WI38 (cell line): ENCODE data around the gene MAP1B.

Experiments
- H3K4me3 ChIP-seq: 2 replicates; pipeline ENCODE4 v1.5.1; 2011; ENCODE audit warnings: low read depth, mild to moderate bottlenecking, control low read depth, low read length
- TF ChIP-seq, protein P1 (sequence below): IDR thresholded peaks from 2 replicates; pipeline ENCODE4 v1.5.1; 2012; ENCODE audit warnings: low read depth, mild to moderate bottlenecking, control low read depth, low read length

The MAP1B gene

GRCh38 chr5:72234265-72234700, 127.0 kb downstream of the MAP1B start:
- H3K4me3 ChIP-seq, result no peak overlapping the region
- TF ChIP-seq, protein P1, sequence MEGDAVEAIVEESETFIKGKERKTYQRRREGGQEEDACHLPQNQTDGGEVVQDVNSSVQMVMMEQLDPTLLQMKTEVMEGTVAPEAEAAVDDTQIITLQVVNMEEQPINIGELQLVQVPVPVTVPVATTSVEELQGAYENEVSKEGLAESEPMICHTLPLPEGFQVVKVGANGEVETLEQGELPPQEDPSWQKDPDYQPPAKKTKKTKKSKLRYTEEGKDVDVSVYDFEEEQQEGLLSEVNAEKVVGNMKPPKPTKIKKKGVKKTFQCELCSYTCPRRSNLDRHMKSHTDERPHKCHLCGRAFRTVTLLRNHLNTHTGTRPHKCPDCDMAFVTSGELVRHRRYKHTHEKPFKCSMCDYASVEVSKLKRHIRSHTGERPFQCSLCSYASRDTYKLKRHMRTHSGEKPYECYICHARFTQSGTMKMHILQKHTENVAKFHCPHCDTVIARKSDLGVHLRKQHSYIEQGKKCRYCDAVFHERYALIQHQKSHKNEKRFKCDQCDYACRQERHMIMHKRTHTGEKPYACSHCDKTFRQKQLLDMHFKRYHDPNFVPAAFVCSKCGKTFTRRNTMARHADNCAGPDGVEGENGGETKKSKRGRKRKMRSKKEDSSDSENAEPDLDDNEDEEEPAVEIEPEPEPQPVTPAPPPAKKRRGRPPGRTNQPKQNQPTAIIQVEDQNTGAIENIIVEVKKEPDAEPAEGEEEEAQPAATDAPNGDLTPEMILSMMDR, result no peak

GRCh38 chr5:72234868-72235267, 127.6 kb downstream of the MAP1B start:
- H3K4me3 ChIP-seq, result no peak overlapping the region
- TF ChIP-seq, protein P1, result no peak

- no peak overlapping the region for H3K4me3 ChIP-seq
- TF ChIP-seq, protein P1, result no peak
These were observed 128.4 kb downstream of the MAP1B start for GRCh38 chr5:72235725-72236124.

- TF ChIP-seq, protein P1, result no peak
- no peak overlapping the region for H3K4me3 ChIP-seq
These were observed 130.1 kb downstream of the MAP1B start for GRCh38 chr5:72237415-72237814.

- H3K4me3 ChIP-seq, result no peak overlapping the region
- TF ChIP-seq, protein P1, result no peak
These were observed 130.6 kb downstream of the MAP1B start for GRCh38 chr5:72237879-72238278.

GRCh38 chr5:72238712-72239445, 131.6 kb downstream of the MAP1B start:
- TF ChIP-seq, protein P1, result no peak
- no peak overlapping the region for H3K4me3 ChIP-seq

- no peak overlapping the region for H3K4me3 ChIP-seq
- TF ChIP-seq, protein P1, result no peak
These were observed 134.2 kb downstream of the MAP1B start for GRCh38 chr5:72241346-72242003.
